ENCODE measurements around the gene CDHR5.

GRCh38 chr11:575313-575995, 49.3 kb downstream of the CDHR5 start:
- no peak for TF ChIP-seq CTCF (IDR thresholded peaks at IDR 0.05 in 4 of 5, conservative IDR thresholded peaks at IDR 0.05 in 1 of 5)
- peak in 1 of 2 donors; percentile 60 for TF ChIP-seq POLR2A (IDR thresholded peaks at IDR 0.05)

Measured in gastrocnemius medialis (tissue), 4 donors.